GM12864 (cell line): Measurements from ENCODE around the gene RNF217.
A peak's percentile ranks its signal among the peaks of the same experiment; 100 is the strongest.

Source experiments
- DNase-seq: peaks from one replicate; pipeline ENCODE4 v3.0.0-alpha.2; 2011; ENCODE audit warnings: low read depth
- H3K4me3 ChIP-seq: 2 replicates; pipeline ENCODE4 v1.5.1; 2011; ENCODE audit warnings: mild to moderate bottlenecking, low read depth, low read length, control low read depth
- TF ChIP-seq, protein P1 (sequence below): IDR thresholded peaks from 2 replicates; pipeline ENCODE4 v1.5.1; 2011; ENCODE audit warnings: low read depth, mild to moderate bottlenecking, moderate library complexity, low read length, control low read depth, inconsistent platforms; ENCODE audit errors: missing control alignments

RNF217 gene

DNA sequence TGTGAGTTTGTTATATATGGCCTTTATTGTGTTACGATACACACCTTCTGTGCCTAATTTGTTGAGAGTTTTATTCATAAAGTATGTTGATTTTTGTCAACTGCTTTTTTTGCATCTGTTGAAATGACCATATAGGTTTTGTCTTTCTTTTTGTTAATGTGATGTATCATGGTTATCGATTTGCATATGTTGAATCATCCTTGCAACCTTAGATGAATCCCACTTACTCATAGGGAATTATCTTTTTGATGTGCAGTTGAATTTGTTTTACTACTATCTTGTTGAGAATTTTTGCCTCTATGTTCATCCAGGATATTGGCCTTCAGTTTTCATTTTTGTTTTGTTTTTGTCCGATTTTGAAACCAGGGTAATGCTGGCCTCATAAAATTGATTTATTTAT is 145.7 kb downstream of the RNF217 start:
- TF ChIP-seq, protein P1, sequence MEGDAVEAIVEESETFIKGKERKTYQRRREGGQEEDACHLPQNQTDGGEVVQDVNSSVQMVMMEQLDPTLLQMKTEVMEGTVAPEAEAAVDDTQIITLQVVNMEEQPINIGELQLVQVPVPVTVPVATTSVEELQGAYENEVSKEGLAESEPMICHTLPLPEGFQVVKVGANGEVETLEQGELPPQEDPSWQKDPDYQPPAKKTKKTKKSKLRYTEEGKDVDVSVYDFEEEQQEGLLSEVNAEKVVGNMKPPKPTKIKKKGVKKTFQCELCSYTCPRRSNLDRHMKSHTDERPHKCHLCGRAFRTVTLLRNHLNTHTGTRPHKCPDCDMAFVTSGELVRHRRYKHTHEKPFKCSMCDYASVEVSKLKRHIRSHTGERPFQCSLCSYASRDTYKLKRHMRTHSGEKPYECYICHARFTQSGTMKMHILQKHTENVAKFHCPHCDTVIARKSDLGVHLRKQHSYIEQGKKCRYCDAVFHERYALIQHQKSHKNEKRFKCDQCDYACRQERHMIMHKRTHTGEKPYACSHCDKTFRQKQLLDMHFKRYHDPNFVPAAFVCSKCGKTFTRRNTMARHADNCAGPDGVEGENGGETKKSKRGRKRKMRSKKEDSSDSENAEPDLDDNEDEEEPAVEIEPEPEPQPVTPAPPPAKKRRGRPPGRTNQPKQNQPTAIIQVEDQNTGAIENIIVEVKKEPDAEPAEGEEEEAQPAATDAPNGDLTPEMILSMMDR, result no peak
- DNase-seq, result no peak

DNA sequence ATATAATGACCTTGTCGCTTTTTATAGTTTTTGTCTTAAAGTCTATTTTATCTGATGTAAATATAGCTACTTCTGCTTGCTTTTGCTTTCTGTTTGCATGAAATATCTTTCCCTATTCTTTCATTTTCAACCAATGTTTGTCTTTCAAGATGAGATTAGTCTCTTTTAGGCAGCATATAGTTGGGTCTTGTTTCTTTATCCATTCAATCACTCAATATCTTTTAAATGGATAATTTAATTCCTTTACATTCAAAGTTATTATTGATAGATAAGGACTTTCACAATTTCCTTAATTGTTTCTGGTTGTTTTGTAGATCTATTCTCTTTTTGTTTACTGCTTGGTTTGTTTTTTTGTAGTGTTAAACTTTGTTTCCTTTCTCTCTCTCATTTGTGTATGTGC is 147.8 kb downstream of the RNF217 start:
- no peak overlapping the region for H3K4me3 ChIP-seq
- TF ChIP-seq, protein P1, result no peak
- no peak for DNase-seq

More for the DNA sequence above, 145.7 kb downstream of the RNF217 start:
- H3K4me3 ChIP-seq, result no peak overlapping the region

DNA sequence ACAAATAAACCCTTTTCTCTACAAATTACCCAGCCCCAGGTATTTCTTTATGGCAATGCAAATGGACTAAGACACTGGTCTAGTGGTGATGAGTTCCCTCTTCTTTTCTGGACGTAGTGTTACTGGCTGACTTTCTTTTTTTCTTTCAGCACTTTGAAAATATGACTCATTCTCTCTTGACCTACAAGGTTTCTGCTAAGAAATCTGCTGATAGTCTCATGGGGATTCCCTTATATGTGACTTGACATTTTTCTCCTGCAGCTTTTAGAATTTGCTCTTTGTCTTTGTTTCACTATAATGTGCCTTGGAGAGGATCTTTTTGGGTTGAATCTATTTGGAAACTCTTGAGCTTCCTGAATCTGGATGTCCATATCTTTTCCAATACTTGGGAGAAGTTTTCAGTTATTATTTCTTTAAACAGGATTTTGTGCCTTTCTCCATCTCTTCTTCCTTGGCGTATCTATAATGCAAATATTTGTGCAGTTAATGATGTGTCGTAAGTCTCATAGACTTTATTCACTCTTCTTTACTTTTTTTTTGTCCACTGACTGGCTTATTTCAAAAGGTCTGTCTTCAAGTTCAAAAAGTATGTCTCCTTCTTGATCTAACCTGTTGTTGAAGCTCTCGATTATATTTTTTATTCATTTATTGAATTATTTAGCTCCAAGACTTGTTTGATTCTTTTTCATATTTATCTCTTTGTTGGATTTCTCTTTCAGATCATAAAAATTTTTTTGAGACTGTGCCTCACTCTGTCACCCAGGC is 149.2 kb downstream of the RNF217 start:
- TF ChIP-seq, protein P1, result no peak
- no peak for DNase-seq
- H3K4me3 ChIP-seq, result no peak overlapping the region

DNA sequence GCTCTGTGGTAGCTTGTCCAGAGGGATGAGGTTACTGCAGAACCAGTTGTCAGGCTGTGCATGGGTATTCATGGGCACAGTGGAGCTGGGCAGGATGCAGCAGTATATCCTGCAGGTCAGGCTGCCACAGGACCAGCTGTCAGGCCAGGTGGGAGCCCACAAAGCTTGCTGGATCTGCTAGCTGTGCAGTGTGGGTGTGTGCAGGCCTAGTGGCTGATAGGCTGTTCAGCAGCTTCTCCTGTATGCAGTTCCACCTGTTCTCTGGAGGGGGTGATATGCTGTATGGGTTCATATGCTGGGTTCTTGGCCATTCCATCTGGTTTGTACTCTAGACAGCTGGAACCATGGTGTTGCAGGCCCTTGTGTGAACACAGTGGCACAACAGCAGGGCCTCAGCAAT is 150.7 kb downstream of the RNF217 start:
- DNase-seq, result no peak
- H3K4me3 ChIP-seq, result no peak overlapping the region
- TF ChIP-seq, protein P1, result no peak

DNA sequence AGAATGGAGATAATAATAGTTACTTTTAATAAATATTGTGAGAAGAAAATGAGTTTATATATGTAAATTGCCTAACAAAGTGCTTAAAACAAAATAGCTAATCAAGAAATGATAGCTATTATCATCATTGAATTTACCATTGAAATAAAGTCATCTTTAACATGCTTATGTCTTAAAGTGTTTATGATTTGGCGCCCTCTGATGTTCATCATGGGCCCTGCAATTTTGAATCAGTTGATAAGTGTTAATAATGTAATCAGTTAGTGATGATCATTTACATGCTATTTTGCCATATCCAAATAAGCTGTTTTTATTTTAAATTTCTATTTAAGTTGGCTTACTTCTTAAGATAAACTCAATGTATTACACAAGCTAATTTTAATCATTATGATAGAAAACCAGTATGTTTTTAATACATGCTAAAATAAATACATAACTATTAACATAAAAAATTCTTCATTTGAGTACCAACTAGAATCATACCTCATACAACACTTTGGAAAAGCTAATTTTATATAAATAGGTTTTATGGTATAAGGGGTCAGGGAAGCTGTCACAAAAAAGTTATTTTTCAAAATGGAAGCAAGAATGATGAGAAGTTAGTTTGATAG is 152.1 kb downstream of the RNF217 start:
- TF ChIP-seq, protein P1, result peak; percentile 55
- no peak overlapping the region for H3K4me3 ChIP-seq
- DNase-seq, result no peak

DNA sequence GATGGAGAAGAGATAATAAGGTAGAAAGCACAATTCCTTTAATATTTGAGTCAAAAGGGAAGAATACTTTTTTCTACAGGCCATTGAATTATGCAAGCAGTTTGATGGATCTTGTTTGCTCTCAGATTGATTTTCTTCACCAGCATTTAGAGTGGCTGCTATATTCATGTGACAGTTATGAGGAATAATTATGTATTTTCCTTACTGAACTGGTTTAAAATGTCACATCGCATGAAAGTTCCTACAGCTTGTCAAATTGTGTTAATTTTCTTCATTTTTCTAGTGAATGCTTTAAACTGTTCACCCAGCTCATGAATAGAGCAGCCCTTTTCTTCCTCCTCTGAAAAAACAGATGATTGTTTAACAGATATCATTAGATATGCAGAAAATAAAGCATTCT is 153.9 kb downstream of the RNF217 start:
- no peak overlapping the region for H3K4me3 ChIP-seq
- TF ChIP-seq, protein P1, result no peak
- no peak for DNase-seq

DNA sequence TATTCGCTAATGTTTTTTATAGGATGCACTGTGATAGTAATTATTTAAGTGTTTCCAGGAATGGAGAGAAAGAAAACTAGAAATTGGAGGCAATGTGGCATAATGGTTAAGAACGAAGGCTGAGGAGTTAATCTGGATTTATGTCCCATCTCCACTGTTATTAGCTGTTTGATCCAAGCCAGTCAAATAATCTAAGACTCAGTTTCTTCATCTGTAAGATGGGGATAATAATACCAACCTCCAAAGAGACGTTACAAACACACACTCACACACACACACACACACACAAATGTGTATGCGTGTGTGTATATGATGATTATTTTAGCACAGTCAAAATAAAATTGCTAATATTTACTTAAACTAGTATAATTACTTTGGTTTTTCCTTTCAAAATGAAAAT is 154.5 kb downstream of the RNF217 start:
- no peak for DNase-seq
- TF ChIP-seq, protein P1, result no peak
- H3K4me3 ChIP-seq, result no peak overlapping the region
